GM12878 (cell line): ENCODE data around the gene HOXB2. TPM values are rescaled to one million over a fixed set of nuclear protein-coding genes. Genes with fewer than 3 reads are reported as not detected.

ENCODE experiments used
- ATAC-seq: fragments of 200-7000 bp; cut with Tn5 transposase; 3 replicates; pipeline ENCODE4 v1.9.1; 2020; ENCODE audit warnings: mild to moderate bottlenecking, moderate library complexity
- BruUV-seq: library from RNA; stranded (reverse); fragments of 400-500 nt; replicated peaks from 2 replicates; lab custom pipeline; 2021; lab: Mats Ljungman, UMichigan
- CTCF ChIA-PET: fragments of 300-600 bp; sonication (Branson Sonifier 250); formaldehyde crosslinking; extraction: SDS; loops from one replicate; lab custom pipeline; 2021; ENCODE audit warnings: inconsistent platforms; lab: Yijun Ruan, JAX
- POLR2A ChIA-PET: fragments of 350-600 bp; formaldehyde crosslinking; extraction: SDS; loops from one replicate; lab custom pipeline; 2021; ENCODE audit warnings: inconsistent platforms; lab: Charles Lee
- RAD21 ChIA-PET: fragments of 300-600 bp; sonication (Branson Sonifier 250); formaldehyde crosslinking; loops from one replicate; lab custom pipeline; 2023; ENCODE audit warnings: antibody characterized with exemption; ENCODE audit not compliant: unreplicated experiment; lab: Charles Lee
- SMC1A ChIA-PET: fragments of 300-600 bp; sonication (Branson Sonifier 250); formaldehyde crosslinking; loops from one replicate; lab custom pipeline; 2023; ENCODE audit not compliant: unreplicated experiment, uncharacterized antibody; lab: Charles Lee
- DNase-seq: peaks from one replicate; pipeline ENCODE4 v3.0.0-alpha.2; 2011; ENCODE audit warnings: low read depth, low spot score
- FAIRE-seq: peaks from 3 replicates; lab custom pipeline; 2011; peaks lifted over from hg19 to GRCh38; lab: Jason Lieb, UNC
- H2AFZ ChIP-seq: 2 replicates; pipeline ENCODE4 v1.6.0; 2011; ENCODE audit warnings: low read depth, low read length, control low read depth; ENCODE audit not compliant: control insufficient read depth
- H3K27ac ChIP-seq: 2 replicates; pipeline ENCODE4 v1.5.1; 2011; ENCODE audit warnings: control low read depth; ENCODE audit not compliant: control insufficient read depth, insufficient read depth
- H3K27me3 ChIP-seq, 2 experiments: replicated peaks in 1 of 2; 2 replicates each; pipeline versions ENCODE4 v1.6.0 to v1.6.1; 2011; ENCODE audit warnings: low read length in 1 of 2; ENCODE audit not compliant: control insufficient read depth in 2 of 2, insufficient read depth in 2 of 2
- H3K36me3 ChIP-seq, 2 experiments: 2 replicates each; pipeline ENCODE4 v1.5.1; 2011; ENCODE audit warnings: low read length in 1 of 2; ENCODE audit not compliant: control insufficient read depth in 2 of 2, insufficient read depth in 2 of 2
- H3K4me1 ChIP-seq: 2 replicates; pipeline ENCODE4 v1.6.1; 2011; ENCODE audit warnings: mild to moderate bottlenecking, low read length, moderate library complexity, mixed read lengths; ENCODE audit not compliant: control insufficient read depth, insufficient read depth
- H3K4me2 ChIP-seq: 2 replicates; pipeline ENCODE4 v1.6.0; 2011; ENCODE audit warnings: control low read depth; ENCODE audit not compliant: control insufficient read depth, insufficient read depth
- H3K4me3 ChIP-seq: fragments of 200-600 bp; sonication (generic); 2 replicates; pipeline ENCODE4 v1.5.1; 2016
- H3K79me2 ChIP-seq: 2 replicates; pipeline ENCODE4 v1.6.0; 2011; ENCODE audit warnings: low read length; ENCODE audit not compliant: control insufficient read depth, insufficient read depth
- H3K9ac ChIP-seq: 2 replicates; pipeline ENCODE4 v1.8.0; 2011; ENCODE audit warnings: low read length, control low read depth, mixed read lengths; ENCODE audit not compliant: control insufficient read depth, insufficient read depth
- H3K9me3 ChIP-seq: replicated peaks from 3 replicates; pipeline ENCODE4 v1.5.1; 2011; ENCODE audit warnings: mild to moderate bottlenecking, low read length; ENCODE audit not compliant: control insufficient read depth, insufficient read depth
- H4K20me1 ChIP-seq: 2 replicates; pipeline ENCODE4 v1.6.0; 2011; ENCODE audit not compliant: control insufficient read depth, insufficient read depth
- BCL11A ChIP-seq: IDR thresholded peaks from 2 replicates; pipeline ENCODE4 v1.6.1; 2011; ENCODE audit warnings: low read depth, low read length
- CBX3 ChIP-seq: fragments of 200-600 bp; sonication (generic); IDR thresholded peaks from 2 replicates; pipeline ENCODE4 v1.6.1; 2016; ENCODE audit warnings: low read depth, borderline replicate concordance
- FOXK2 ChIP-seq: fragments of 450-650 bp; IDR thresholded peaks from 2 replicates; pipeline ENCODE4 v1.6.1; 2017; ENCODE audit warnings: mild to moderate bottlenecking, moderate library complexity
- HCFC1 ChIP-seq: fragments of 150-350 bp; IDR thresholded peaks from 2 replicates; pipeline ENCODE4 v1.6.1; 2014; ENCODE audit warnings: low read length
- HDAC2 ChIP-seq: fragments of 200-600 bp; sonication (generic); IDR thresholded peaks from 2 replicates; pipeline ENCODE4 v1.6.1; 2017
- JUNB ChIP-seq: IDR thresholded peaks from 2 replicates; pipeline ENCODE4 v1.6.1; 2016; ENCODE audit warnings: antibody characterized with exemption, mild to moderate bottlenecking
- KDM1A ChIP-seq: fragments of 200-600 bp; sonication (generic); IDR thresholded peaks from 2 replicates; pipeline ENCODE4 v1.6.1; 2016; ENCODE audit warnings: borderline replicate concordance
- PML ChIP-seq: IDR thresholded peaks from 2 replicates; pipeline ENCODE4 v1.6.1; 2012; ENCODE audit warnings: low read length, inconsistent platforms
- RAD21 ChIP-seq: IDR thresholded peaks from 2 replicates; pipeline ENCODE4 v1.6.1; 2011; ENCODE audit warnings: mild to moderate bottlenecking, low read depth, low read length, moderate library complexity; ENCODE audit not compliant: insufficient read depth
- RFX5 ChIP-seq: IDR thresholded peaks from 2 replicates; pipeline ENCODE4 v1.6.1; 2011; ENCODE audit warnings: low read depth, low read length, improper control_type of control experiment
- SMC3 ChIP-seq: IDR thresholded peaks from 2 replicates; pipeline ENCODE4 v1.6.1; 2011; ENCODE audit warnings: low read length, improper control_type of control experiment, borderline replicate concordance
- SP1 ChIP-seq: IDR thresholded peaks from one replicate; pipeline ENCODE4 v1.6.1; 2011; ENCODE audit warnings: low read depth, low read length
- TCF3 ChIP-seq: IDR thresholded peaks from 2 replicates; pipeline ENCODE4 v1.6.1; 2012; ENCODE audit warnings: low read depth, mild to moderate bottlenecking, low read length, borderline replicate concordance; ENCODE audit not compliant: insufficient read depth
- TCF7 ChIP-seq: IDR thresholded peaks from 2 replicates; pipeline ENCODE4 v1.6.1; 2014; ENCODE audit warnings: antibody characterized with exemption, borderline replicate concordance
- WGBS: methylation state at CpG from one replicate; pipeline ENCODE4 v1.1.6; 2016; ENCODE audit warnings: low lambda C conversion rate; ENCODE audit not compliant: insufficient replicate concordance, insufficient coverage; ENCODE audit errors: missing lambda C conversion rate; 5-methylcytosine and 5-hydroxymethylcytosine counted together
- in situ Hi-C: fragments of 300-500 bp; cut with MboI; formaldehyde crosslinking; loops from 9 replicates; pipeline ENCODE4 v1.14.3; 2018; ENCODE audit warnings: mixed read lengths
- intact Hi-C: fragments of 100-400 bp; cut with micrococcal nuclease; formaldehyde crosslinking; loops from one replicate; pipeline ENCODE4 v1.14.2; 2022; ENCODE audit not compliant: unreplicated experiment
- polyA plus RNA-seq, 11 experiments: library from polyadenylated mRNA; depleted of rRNA in 4 of 11; unstranded in 6 of 11; stranded (reverse) in 5 of 11; fragments of >200 nt; fragmentation: Nextera tagmentation in 4 of 11; fragmentation: Illumina TruSeq in 1 of 11; extraction: Ambion mirVana in 4 of 11; extraction: Trizol in 1 of 11; gene quantifications; 1 replicate in 1 of 11; 2 replicates in 10 of 11; pipeline versions ENCODE4 v1.2.1 to v1.2.3, GENCODE V29; 2011 to 2016; ENCODE audit warnings: inconsistent platforms in 2 of 11, missing spikeins in 2 of 11, low read depth in 1 of 11
- total RNA-seq, 4 experiments: library from RNA; depleted of rRNA in 3 of 4; stranded (reverse); fragments of >200 nt in 3 of 4; fragmentation: Illumina TruSeq in 1 of 4; extraction: Trizol in 1 of 4; gene quantifications; 2 replicates each; pipeline versions ENCODE4 v1.2.1 to v1.2.3, GENCODE V29; 2013 to 2021
- TF ChIP-seq, protein P1 (sequence below): fragments of 450-650 bp; formaldehyde crosslinking; IDR thresholded peaks from 2 replicates; pipeline ENCODE4 v1.4.0; 2022; ENCODE audit warnings: mild to moderate bottlenecking, moderate library complexity

Gene HOXB2
- total and polyA plus RNA-seq, 10 of the 15 experiments (the other 5 are each of a cell fraction or from before 2014, with no cell fraction given): 0.16 to 8.8 (median 2.3) TPM

DNA sequence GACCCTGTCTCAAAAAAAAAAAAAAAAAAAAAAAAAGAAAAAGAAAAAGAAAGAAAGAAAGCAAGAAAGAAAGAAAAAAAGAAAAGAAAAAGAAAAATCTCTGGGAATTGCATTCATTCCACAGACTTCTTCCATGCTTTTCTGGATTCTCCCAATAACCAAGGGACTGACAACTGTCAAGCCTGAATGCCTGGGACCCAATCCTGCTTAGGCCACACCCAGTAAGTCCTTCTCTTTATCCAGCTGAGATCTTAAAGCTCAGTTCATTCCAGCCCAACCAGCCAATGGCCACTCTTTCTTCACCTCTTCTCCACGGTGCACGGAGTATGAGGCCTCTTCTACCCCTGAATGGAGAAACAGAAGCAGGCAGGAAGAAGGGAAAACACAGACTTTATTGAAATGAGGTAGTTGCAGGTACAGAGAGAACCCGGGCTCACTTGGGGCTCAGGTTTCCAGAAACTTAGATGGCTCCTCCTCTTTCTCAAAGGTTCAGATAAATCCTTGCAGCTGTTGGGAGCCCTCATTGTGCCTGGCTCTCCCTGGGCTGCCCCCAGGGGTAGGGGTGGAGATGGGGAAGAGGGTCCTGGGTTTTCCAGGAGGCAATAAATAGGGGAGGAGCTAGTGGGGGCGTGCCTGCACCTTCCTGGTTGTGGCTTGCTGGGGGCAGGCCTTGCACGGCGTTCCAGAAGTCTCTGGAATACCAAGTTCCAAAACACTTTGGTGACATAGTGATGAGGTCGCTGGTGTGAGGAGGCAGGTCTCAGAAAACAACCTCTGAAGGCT is 16.6 kb downstream of the HOXB2 start:
- intact Hi-C loops (no loop called here), in situ Hi-C loops (no loop called here)
- 47% methylated on average over 7 of the region's 7 CpGs for WGBS
- H2AFZ ChIP-seq: no peak overlapping the region
- no peak overlapping the region for H3K27ac ChIP-seq
- TF ChIP-seq BCL11A (no peak), HDAC2 (no peak), HCFC1 (no peak), SP1 (no peak), TCF7 (no peak), KDM1A (no peak), PML (no peak), SMC3 (no peak)
- ATAC-seq: no peak; the same call in 1 of the 3 replicates
- no peak for DNase-seq
- FAIRE-seq: no peak
- H3K4me1 ChIP-seq: no peaks in the 10 kb centered on the region
- H3K27me3 ChIP-seq: 0 out of 4 replicates have a peak, but pooled peaks cover 0 to 3% of the 10 kb centered on the region in 2 experiments
- H3K9ac ChIP-seq: no peak overlapping the region
- no peak overlapping the region for H3K4me3 ChIP-seq
- no peaks in the 10 kb centered on the region for H3K36me3 ChIP-seq
- H3K79me2 ChIP-seq: no peaks in the 10 kb centered on the region
- H3K4me2 ChIP-seq: no peak overlapping the region
- SMC1A ChIA-PET: interaction anchor here (1.1 kb wide), 1 partner anchor 90 kb away, joined by 3 read pairs; no protein-coding TSS in a partner anchor
- RAD21 ChIA-PET: no interaction called here
- no peaks in the 10 kb centered on the region for H3K9me3 ChIP-seq
- POLR2A ChIA-PET: interaction anchor here (0.6 to 1.5 kb wide), 2 partner anchors 13 to 31 kb away, joined by 3 to 5 read pairs; no protein-coding TSS in a partner anchor
- CTCF ChIA-PET: no interaction called here
- BruUV-seq: no TSS peak
- no peaks in the 10 kb centered on the region for H4K20me1 ChIP-seq

DNA sequence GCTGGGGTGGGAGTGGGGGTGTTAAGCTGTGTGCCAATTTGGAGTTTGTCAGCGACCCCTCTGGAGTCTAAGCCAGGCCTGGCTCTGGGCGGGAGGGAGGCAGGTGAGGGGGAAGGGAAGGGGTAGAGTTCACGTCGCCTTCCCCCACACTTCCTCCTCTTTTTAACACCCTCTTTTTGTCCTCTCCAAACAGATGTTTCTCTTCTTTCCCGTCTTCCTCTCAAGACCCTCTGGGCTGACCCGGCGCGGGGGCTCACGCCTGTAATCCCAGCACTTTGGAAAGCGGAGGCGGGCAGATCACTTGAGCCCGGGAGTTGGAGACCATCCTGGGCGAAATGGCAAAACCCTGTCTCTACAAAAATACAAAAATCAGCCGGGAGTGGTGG is 17.4 kb downstream of the HOXB2 start:
- H3K4me3 ChIP-seq: no peak overlapping the region
- no peak for ATAC-seq
- no peak overlapping the region for H3K27ac ChIP-seq
- H3K4me1 ChIP-seq: no peaks in the 10 kb centered on the region
- BruUV-seq: no TSS peak
- ChIA-PET CTCF (no interaction called here), POLR2A (interaction anchor here (0.6 to 1.5 kb wide), 2 partner anchors 12 to 32 kb away, joined by 3 to 5 read pairs; no protein-coding TSS in a partner anchor), SMC1A (no interaction called here), RAD21 (no interaction called here)
- no peak overlapping the region for H2AFZ ChIP-seq
- WGBS: 69% methylated on average over 14 of the region's 14 CpGs
- H4K20me1 ChIP-seq: no peaks in the 10 kb centered on the region
- no peak for FAIRE-seq
- DNase-seq: no peak
- in situ Hi-C loops: no loop called here
- H3K36me3 ChIP-seq: no peaks in the 10 kb centered on the region
- no peak overlapping the region for H3K4me2 ChIP-seq
- intact Hi-C loops: no loop called here
- no peaks in the 10 kb centered on the region for H3K9me3 ChIP-seq
- no peaks in the 10 kb centered on the region for H3K79me2 ChIP-seq
- no peak overlapping the region for H3K9ac ChIP-seq
- 0 out of 4 replicates have a peak, but pooled peaks cover 0 to 3% of the 10 kb centered on the region in 2 experiments for H3K27me3 ChIP-seq
- TF ChIP-seq RFX5 (no peak), FOXK2 (no peak), SP1 (no peak), RAD21 (no peak), JUNB (no peak), TCF3 (no peak), CBX3 (no peak)
- TF ChIP-seq, protein P1, sequence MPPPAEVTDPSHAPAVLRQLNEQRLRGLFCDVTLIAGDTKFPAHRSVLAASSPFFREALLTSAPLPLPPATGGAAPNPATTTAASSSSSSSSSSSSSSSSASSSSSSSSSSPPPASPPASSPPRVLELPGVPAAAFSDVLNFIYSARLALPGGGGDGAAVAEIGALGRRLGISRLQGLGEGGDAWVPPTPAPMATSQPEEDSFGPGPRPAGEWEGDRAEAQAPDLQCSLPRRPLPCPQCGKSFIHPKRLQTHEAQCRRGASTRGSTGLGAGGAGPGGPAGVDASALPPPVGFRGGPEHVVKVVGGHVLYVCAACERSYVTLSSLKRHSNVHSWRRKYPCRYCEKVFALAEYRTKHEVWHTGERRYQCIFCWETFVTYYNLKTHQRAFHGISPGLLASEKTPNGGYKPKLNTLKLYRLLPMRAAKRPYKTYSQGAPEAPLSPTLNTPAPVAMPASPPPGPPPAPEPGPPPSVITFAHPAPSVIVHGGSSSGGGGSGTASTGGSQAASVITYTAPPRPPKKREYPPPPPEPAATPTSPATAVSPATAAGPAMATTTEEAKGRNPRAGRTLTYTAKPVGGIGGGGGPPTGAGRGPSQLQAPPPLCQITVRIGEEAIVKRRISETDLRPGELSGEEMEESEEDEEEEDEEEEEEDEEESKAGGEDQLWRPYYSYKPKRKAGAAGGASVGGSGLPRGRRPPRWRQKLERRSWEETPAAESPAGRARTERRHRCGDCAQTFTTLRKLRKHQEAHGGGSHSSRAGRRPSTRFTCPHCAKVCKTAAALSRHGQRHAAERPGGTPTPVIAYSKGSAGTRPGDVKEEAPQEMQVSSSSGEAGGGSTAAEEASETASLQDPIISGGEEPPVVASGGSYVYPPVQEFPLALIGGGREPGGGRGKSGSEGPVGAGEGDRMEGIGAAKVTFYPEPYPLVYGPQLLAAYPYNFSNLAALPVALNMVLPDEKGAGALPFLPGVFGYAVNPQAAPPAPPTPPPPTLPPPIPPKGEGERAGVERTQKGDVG (CRISPR knock-in tag): no peak
